ENCODE measurements around the gene MACROD2. TPM values are rescaled to one million over a fixed set of nuclear protein-coding genes. Genes with fewer than 3 reads are reported as not detected.

The MACROD2 gene
- total RNA-seq, 1 donor = 1.7 TPM

- H3K27me3 ChIP-seq (ENCODE audit: insufficient read depth, low read length) = no peaks in the 10 kb centered on the region
- H3K4me3 ChIP-seq (ENCODE audit: low read length) = no peak overlapping the region
- H3K9me3 ChIP-seq (ENCODE audit: low read depth, low read length) = no peaks in the 10 kb centered on the region
- no peaks in the 10 kb centered on the region for H3K4me1 ChIP-seq (ENCODE audit: insufficient read depth, low read length)
These were observed 1253.5 kb downstream of the MACROD2 start for GRCh38 chr20:15248618-15249395.

GRCh38 chr20:15251171-15251570 is 1255.9 kb downstream of the MACROD2 start:
- Histone ChIP-seq H3K4me1 (ENCODE audit: insufficient read depth, low read length) (no peaks in the 10 kb centered on the region), H3K4me3 (ENCODE audit: low read length) (no peak overlapping the region), H3K9me3 (ENCODE audit: low read depth, low read length) (no peaks in the 10 kb centered on the region), H3K27me3 (ENCODE audit: insufficient read depth, low read length) (no peaks in the 10 kb centered on the region)

- H3K4me1 ChIP-seq (ENCODE audit: insufficient read depth, low read length) = no peaks in the 10 kb centered on the region
- H3K4me3 ChIP-seq (ENCODE audit: low read length) = no peak overlapping the region
- no peaks in the 10 kb centered on the region for H3K27me3 ChIP-seq (ENCODE audit: insufficient read depth, low read length)
These were observed 1257.0 kb downstream of the MACROD2 start for GRCh38 chr20:15252304-15252703.

GRCh38 chr20:15253431-15253830 is 1258.1 kb downstream of the MACROD2 start:
- Histone ChIP-seq H3K9me3 (ENCODE audit: low read depth, low read length) (no peaks in the 10 kb centered on the region), H3K4me1 (ENCODE audit: insufficient read depth, low read length) (no peaks in the 10 kb centered on the region), H3K4me3 (ENCODE audit: low read length) (no peak overlapping the region), H3K27me3 (ENCODE audit: insufficient read depth, low read length) (no peaks in the 10 kb centered on the region)

More at GRCh38 chr20:15252304-15252703, 1257.0 kb downstream of the MACROD2 start:
- no peaks in the 10 kb centered on the region for H3K9me3 ChIP-seq (ENCODE audit: low read depth, low read length)

GRCh38 chr20:15256676-15257568 is 1261.6 kb downstream of the MACROD2 start:
- Histone ChIP-seq H3K9me3 (ENCODE audit: low read depth, low read length) (no peaks in the 10 kb centered on the region), H3K4me1 (ENCODE audit: insufficient read depth, low read length) (no peaks in the 10 kb centered on the region), H3K4me3 (ENCODE audit: low read length) (no peak overlapping the region), H3K27me3 (ENCODE audit: insufficient read depth, low read length) (no peaks in the 10 kb centered on the region)

- Histone ChIP-seq H3K9me3 (ENCODE audit: low read depth, low read length) (no peaks in the 10 kb centered on the region), H3K27me3 (ENCODE audit: insufficient read depth, low read length) (no peaks in the 10 kb centered on the region), H3K4me1 (ENCODE audit: insufficient read depth, low read length) (no peaks in the 10 kb centered on the region), H3K4me3 (ENCODE audit: low read length) (no peak overlapping the region)
These were observed 1262.2 kb downstream of the MACROD2 start for GRCh38 chr20:15257569-15257870.

- H3K4me1 ChIP-seq (ENCODE audit: insufficient read depth, low read length) = no peaks in the 10 kb centered on the region
- no peak overlapping the region for H3K4me3 ChIP-seq (ENCODE audit: low read length)
These were observed 1270.4 kb downstream of the MACROD2 start for GRCh38 chr20:15265581-15266309.

GRCh38 chr20:15267935-15268334 is 1272.6 kb downstream of the MACROD2 start:
- Histone ChIP-seq H3K9me3 (ENCODE audit: low read depth, low read length) (no peaks in the 10 kb centered on the region), H3K4me3 (ENCODE audit: low read length) (no peak overlapping the region), H3K4me1 (ENCODE audit: insufficient read depth, low read length) (no peaks in the 10 kb centered on the region), H3K27me3 (ENCODE audit: insufficient read depth, low read length) (no peaks in the 10 kb centered on the region)

More at GRCh38 chr20:15265581-15266309, 1270.4 kb downstream of the MACROD2 start:
- Histone ChIP-seq H3K9me3 (ENCODE audit: low read depth, low read length) (no peaks in the 10 kb centered on the region), H3K27me3 (ENCODE audit: insufficient read depth, low read length) (no peaks in the 10 kb centered on the region)

GRCh38 chr20:15278041-15278440 is 1282.7 kb downstream of the MACROD2 start:
- Histone ChIP-seq H3K27me3 (ENCODE audit: insufficient read depth, low read length) (no peaks in the 10 kb centered on the region), H3K4me3 (ENCODE audit: low read length) (no peak overlapping the region), H3K4me1 (ENCODE audit: insufficient read depth, low read length) (no peaks in the 10 kb centered on the region)

GRCh38 chr20:15287329-15287728 is 1292.0 kb downstream of the MACROD2 start:
- Histone ChIP-seq H3K27me3 (ENCODE audit: insufficient read depth, low read length) (no peaks in the 10 kb centered on the region), H3K9me3 (ENCODE audit: low read depth, low read length) (no peaks in the 10 kb centered on the region), H3K4me1 (ENCODE audit: insufficient read depth, low read length) (no peaks in the 10 kb centered on the region), H3K4me3 (ENCODE audit: low read length) (no peak overlapping the region)

More at GRCh38 chr20:15278041-15278440, 1282.7 kb downstream of the MACROD2 start:
- H3K9me3 ChIP-seq (ENCODE audit: low read depth, low read length) = no peaks in the 10 kb centered on the region

- H3K4me1 ChIP-seq (ENCODE audit: insufficient read depth, low read length) = no peaks in the 10 kb centered on the region
- H3K4me3 ChIP-seq (ENCODE audit: low read length) = no peak overlapping the region
- no peaks in the 10 kb centered on the region for H3K9me3 ChIP-seq (ENCODE audit: low read depth, low read length)
- no peaks in the 10 kb centered on the region for H3K27me3 ChIP-seq (ENCODE audit: insufficient read depth, low read length)
These were observed 1292.8 kb downstream of the MACROD2 start for GRCh38 chr20:15288106-15288505.

- Histone ChIP-seq H3K4me3 (ENCODE audit: low read length) (no peak overlapping the region), H3K4me1 (ENCODE audit: insufficient read depth, low read length) (no peaks in the 10 kb centered on the region), H3K27me3 (ENCODE audit: insufficient read depth, low read length) (no peaks in the 10 kb centered on the region), H3K9me3 (ENCODE audit: low read depth, low read length) (no peaks in the 10 kb centered on the region)
These were observed 1294.0 kb downstream of the MACROD2 start for GRCh38 chr20:15289337-15289736.

GRCh38 chr20:15292405-15292804 is 1297.1 kb downstream of the MACROD2 start:
- Histone ChIP-seq H3K9me3 (ENCODE audit: low read depth, low read length) (no peaks in the 10 kb centered on the region), H3K4me3 (ENCODE audit: low read length) (no peak overlapping the region), H3K4me1 (ENCODE audit: insufficient read depth, low read length) (no peaks in the 10 kb centered on the region), H3K27me3 (ENCODE audit: insufficient read depth, low read length) (no peaks in the 10 kb centered on the region)

GRCh38 chr20:15296422-15296821 is 1301.1 kb downstream of the MACROD2 start:
- no peaks in the 10 kb centered on the region for H3K9me3 ChIP-seq (ENCODE audit: low read depth, low read length)
- no peaks in the 10 kb centered on the region for H3K27me3 ChIP-seq (ENCODE audit: insufficient read depth, low read length)

More at GRCh38 chr20:15296422-15296821, 1301.1 kb downstream of the MACROD2 start:
- H3K4me1 ChIP-seq (ENCODE audit: insufficient read depth, low read length) = no peaks in the 10 kb centered on the region
- no peak overlapping the region for H3K4me3 ChIP-seq (ENCODE audit: low read length)
